ENCODE data around the gene PGS1. TPM values are rescaled to one million over a fixed set of nuclear protein-coding genes. Genes with fewer than 3 reads are reported as not detected.

PGS1 gene
- total RNA-seq (2013; cell fraction: nucleolus; rRNA removed), result 112 and 119 TPM in 2 replicates
- total RNA-seq (2014; rRNA removed) (26.5 and 29.2 TPM in 2 replicates), total RNA-seq (2014; rRNA removed; fragmentation: Illumina TruSeq; extraction: Trizol) (15.0 and 15.9 TPM in 2 replicates), total RNA-seq (2021) (31.7 and 34.1 TPM in 2 replicates), polyA plus RNA-seq (2011; rRNA removed) (19.4 and 28.3 TPM in 2 replicates), polyA plus RNA-seq (2014; fragmentation: Illumina TruSeq; extraction: Trizol) (13.4 and 19.1 TPM in 2 replicates), polyA plus RNA-seq (2014; fragmentation: Nextera tagmentation; extraction: Ambion mirVana) (1 to 10 TPM; 1.3 to 1.9 TPM), polyA plus RNA-seq (2014; rRNA removed) (32.2 and 33.1 TPM in 2 replicates), polyA plus RNA-seq (2016; fragmentation: Nextera tagmentation; extraction: Ambion mirVana) (10 to 100 TPM; 36.3 to 37.6 TPM), polyA minus RNA-seq (2011; rRNA and poly(A)+ RNA removed) (25.3 and 42.4 TPM in 2 replicates), Bru-seq, nascent RNA (percentile 80 among the genes with signal in this experiment), BruChase-seq, experiment 1, labeled RNA remaining after a 6-hour chase (percentile 80 among the genes with signal in this experiment), BruChase-seq, experiment 2, labeled RNA remaining after a 2-hour chase (percentile 80 among the genes with signal in this experiment)
- 14.9 TPM for polyA plus RNA-seq (2011; ENCODE audit: low read depth)
- polyA plus RNA-seq (2011; cell fraction: cytosol; rRNA removed), result 33.3 and 45.6 TPM in 2 replicates
- 145 and 149 TPM in 2 replicates for polyA plus RNA-seq (2011; cell fraction: nucleus; rRNA removed)
- polyA plus RNA-seq (2012), result 26.4 and 26.6 TPM in 2 replicates
- polyA minus RNA-seq (2011; cell fraction: cytosol; rRNA and poly(A)+ RNA removed), result 11.9 TPM in 2 replicates
- polyA minus RNA-seq (2011; cell fraction: nucleus; rRNA and poly(A)+ RNA removed), result 41.8 and 50.4 TPM in 2 replicates
- long read RNA-seq, experiment 1, transcript PGS1-201 (10 exons, 2,201 nt), result major isoform, 12 of 31 reads
- long read RNA-seq, experiment 1, partial matches to known transcripts, result 0 of 31 reads
- long read RNA-seq, experiment 1, other reads (novel, unspliced or antisense), result 14 of 31 reads
- long read RNA-seq, experiment 2, transcript PGS1-201 (10 exons, 2,201 nt), result major isoform, 13 of 28 reads
- long read RNA-seq, experiment 2, partial matches to known transcripts, result 0 of 28 reads
- long read RNA-seq, experiment 2, other reads (novel, unspliced or antisense), result 14 of 28 reads

- ChIA-PET CTCF (interaction anchor here (1.6 to 2.7 kb wide), 3 partner anchors 10 to 18 kb away, joined by 5 to 9 read pairs (median 6); no protein-coding TSS in a partner anchor), SMC1A (ENCODE audit: uncharacterized antibody, unreplicated experiment) (interaction anchor here (0.7 to 1.1 kb wide), 3 partner anchors 10 to 41 kb away, joined by 3 to 4 read pairs (median 3); no protein-coding TSS in a partner anchor), POLR2A (no interaction called here), RAD21 (ENCODE audit: unreplicated experiment) (interaction anchor here (1.5 kb wide), 1 partner anchor 10 kb away, joined by 7 read pairs; no protein-coding TSS in a partner anchor)
- Histone ChIP-seq H3K4me2 (ENCODE audit: control insufficient read depth, insufficient read depth) (peak within 1 kb of the TSS; percentile 95), H3K79me2 (ENCODE audit: control insufficient read depth, insufficient read depth, low read length) (peaks cover 50% of the 10 kb centered on the region), H4K20me1 (ENCODE audit: control insufficient read depth, insufficient read depth) (no peaks in the 10 kb centered on the region), H3K4me3 (peak within 1 kb of the TSS; percentile 91), H3K9me3 (replicated peaks; ENCODE audit: control insufficient read depth, insufficient read depth, low read length) (no peaks in the 10 kb centered on the region), H3K27ac (ENCODE audit: control insufficient read depth, insufficient read depth) (peak within 1 kb of the TSS; percentile 76), H3K36me3 (ENCODE audit: control insufficient read depth in 2 of 2, insufficient read depth in 2 of 2, low read length in 1 of 2) (no peaks in the 10 kb centered on the region), H2AFZ (ENCODE audit: control insufficient read depth, low read depth, low read length) (peak within 1 kb of the TSS; percentile 98), H3K27me3 (replicated peaks in 1 of 2; ENCODE audit: control insufficient read depth in 2 of 2, insufficient read depth in 2 of 2, low read length in 1 of 2) (no peaks in the 10 kb centered on the region), H3K4me1 (ENCODE audit: control insufficient read depth, insufficient read depth, low read length) (peaks cover 42% of the 10 kb centered on the region), H3K9ac (ENCODE audit: control insufficient read depth, insufficient read depth, low read length) (peak within 1 kb of the TSS; percentile 93)
- in situ Hi-C loops (cut with MboI) (no loop called here), intact Hi-C loops (cut with micrococcal nuclease; ENCODE audit: unreplicated experiment) (loop anchor here (2.0 kb wide), 1 partner anchor 18 kb away; the partner anchor contains the start of gene SOCS3)
- WGBS (ENCODE audit: insufficient coverage, insufficient replicate concordance, low lambda C conversion rate, missing lambda C conversion rate), result under 1% methylated on average over 82 of the region's 89 CpGs
- FAIRE-seq, result no peak
- peak; percentile 71 for ATAC-seq
- DNase-seq (ENCODE audit: low read depth, low spot score), result no peak
- TSS peak; percentile 63 for BruUV-seq (replicated peaks)
- TF ChIP-seq ELK1 (IDR thresholded peaks at IDR 0.05; ENCODE audit: low read depth, low read length), result peak; percentile 97
- peak; percentile 56 to 88; a peak in 2 of 4 replicates for TF ChIP-seq ETV6 (conservative IDR thresholded peaks at IDR 0.05 in 1 of 2, IDR thresholded peaks at IDR 0.05 in 1 of 2; ENCODE audit: borderline replicate concordance in 1 of 2, low read depth in 1 of 2)
- peak; percentile 94 for TF ChIP-seq GATAD2B (conservative IDR thresholded peaks at IDR 0.05; ENCODE audit: low read depth)
- 0 out of 2 replicates have a peak, but pooled peaks have one; percentile 34 for TF ChIP-seq MEF2A (IDR thresholded peaks at IDR 0.05; ENCODE audit: insufficient read depth, low read depth, low read length)
- TF ChIP-seq BCL11A (IDR thresholded peaks at IDR 0.05; ENCODE audit: low read depth, low read length), result 0 out of 2 replicates have a peak, but pooled peaks have one; percentile 5
- TF ChIP-seq SIN3A (IDR thresholded peaks at IDR 0.05; ENCODE audit: low read depth, low read length), result no peak
- TF ChIP-seq NFYB (IDR thresholded peaks at IDR 0.05; ENCODE audit: insufficient read depth, low read depth, low read length), result no peak
- TF ChIP-seq HDAC2 (IDR thresholded peaks at IDR 0.05), result no peak
- TF ChIP-seq CHD4 (IDR thresholded peaks at IDR 0.05), result no peak
- no peak; the same call in 1 of the 2 replicates for TF ChIP-seq FOXK2 (IDR thresholded peaks at IDR 0.05)
- TF ChIP-seq ZSCAN29 (IDR thresholded peaks at IDR 0.05), result no peak
- TF ChIP-seq ZNF687 (IDR thresholded peaks at IDR 0.05), result peak; percentile 75
- TF ChIP-seq CHD2 (IDR thresholded peaks at IDR 0.05; ENCODE audit: borderline replicate concordance, low read depth, low read length), result no peak
Measured at GRCh38 chr17:78378225-78379130, at the start of gene PGS1. Gene PGS1, plus strand, starts transcription at chr17:78378649. Its CDS starts 17 bp downstream, at chr17:78378666.
